Endothelial cell of umbilical vein (primary cell): Measurements from ENCODE around the gene YARS1. TPM values are rescaled to one million over a fixed set of nuclear protein-coding genes. Genes with fewer than 3 reads are reported as not detected.

Experiments used
- BruUV-seq: library from RNA; stranded (reverse); fragments of 400-500 nt; replicated peaks from 2 replicates; lab custom pipeline; 2021; lab: Mats Ljungman, UMichigan
- CTCF ChIA-PET: fragments of 300-600, 350-600 bp; sonication (Branson Sonifier 250); formaldehyde crosslinking; loops from one replicate; lab custom pipeline; 2021; ENCODE audit warnings: antibody characterized with exemption, inconsistent platforms; lab: Charles Lee
- POLR2A ChIA-PET: fragments of 300-600, 350-600 bp; sonication (Branson Sonifier 250); formaldehyde crosslinking; loops from one replicate; lab custom pipeline; 2021; ENCODE audit warnings: antibody characterized with exemption, inconsistent platforms; lab: Charles Lee
- DNase-seq: peaks from one replicate; pipeline ENCODE4 v3.0.0-alpha.2; 2011; ENCODE audit warnings: low read depth, low spot score
- FAIRE-seq: peaks from 2 replicates; lab custom pipeline; 2011; peaks lifted over from hg19 to GRCh38; lab: Jason Lieb, UNC
- H2AFZ ChIP-seq: 2 replicates; pipeline ENCODE4 v1.6.0; 2012; ENCODE audit warnings: low read depth, low read length, control low read depth, inconsistent platforms
- H3K27ac ChIP-seq: 2 replicates; pipeline ENCODE4 v1.5.1; 2011; ENCODE audit warnings: low read depth, mild to moderate bottlenecking, control low read depth, low read length, moderate library complexity; ENCODE audit not compliant: insufficient read depth
- H3K27me3 ChIP-seq, 2 experiments: 2 replicates each; pipeline versions ENCODE4 v1.6.0 to v1.6.1; 2011; ENCODE audit warnings: low read length in 2 of 2, mixed read lengths in 1 of 2; ENCODE audit not compliant: control insufficient read depth in 2 of 2, insufficient read depth in 2 of 2
- H3K36me3 ChIP-seq, 2 experiments: 2 replicates in 1 of 2; 3 replicates in 1 of 2; pipeline ENCODE4 v1.5.1; 2011; ENCODE audit warnings: low read length in 2 of 2, mild to moderate bottlenecking in 1 of 2, moderate library complexity in 1 of 2; ENCODE audit not compliant: control insufficient read depth in 2 of 2, insufficient read depth in 2 of 2; ENCODE audit errors: extremely low read depth in 1 of 2
- H3K4me1 ChIP-seq: 3 replicates; pipeline ENCODE4 v1.5.1; 2011; ENCODE audit warnings: mild to moderate bottlenecking, low read length; ENCODE audit not compliant: control insufficient read depth, insufficient read depth; ENCODE audit errors: extremely low read depth
- H3K4me2 ChIP-seq: 2 replicates; pipeline ENCODE4 v1.6.1; 2011; ENCODE audit warnings: low read length, control low read depth, mixed read lengths; ENCODE audit not compliant: insufficient read depth
- H3K4me3 ChIP-seq, 3 experiments: fragments of 200-600 bp in 1 of 3; sonication (generic), shearing (Covaris generic) in 1 of 3; replicated peaks in 1 of 3; 2 replicates each; pipeline ENCODE4 v1.5.1; 2011 to 2016; ENCODE audit warnings: control low read depth in 3 of 3, low read length in 3 of 3, mild to moderate bottlenecking in 2 of 3, inconsistent platforms in 1 of 3, low read depth in 1 of 3, moderate library complexity in 1 of 3; ENCODE audit not compliant: insufficient read depth in 1 of 3
- H3K79me2 ChIP-seq: 2 replicates; pipeline ENCODE4 v1.6.0; 2012; ENCODE audit warnings: low read length, inconsistent platforms; ENCODE audit not compliant: control insufficient read depth, insufficient read depth
- H3K9ac ChIP-seq: replicated peaks from 2 replicates; pipeline ENCODE3; 2011; ENCODE audit warnings: low read length, control low read depth; ENCODE audit not compliant: insufficient read depth; ENCODE audit errors: extremely low read depth
- H3K9me1 ChIP-seq: replicated peaks from 3 replicates; pipeline ENCODE4 v1.6.0; 2011; ENCODE audit warnings: mild to moderate bottlenecking, low read length; ENCODE audit not compliant: control insufficient read depth, insufficient read depth; ENCODE audit errors: extremely low read depth
- H3K9me3 ChIP-seq: replicated peaks from 2 replicates; pipeline ENCODE4 v1.5.1; 2012; ENCODE audit warnings: low read length, inconsistent platforms; ENCODE audit not compliant: control insufficient read depth, insufficient read depth
- H4K20me1 ChIP-seq: replicated peaks from 2 replicates; pipeline ENCODE3; 2011; ENCODE audit warnings: mild to moderate bottlenecking, low read length; ENCODE audit not compliant: control insufficient read depth, insufficient read depth; ENCODE audit errors: extremely low read depth
- EZH2 ChIP-seq: IDR thresholded peaks from 2 replicates; pipeline ENCODE4 v1.6.1; 2012; ENCODE audit warnings: borderline replicate concordance, low read depth, mild to moderate bottlenecking, moderate library complexity, low read length, inconsistent platforms; ENCODE audit not compliant: severe bottlenecking
- FOS ChIP-seq: IDR thresholded peaks from 2 replicates; pipeline ENCODE4 v1.6.1; 2011; ENCODE audit warnings: mild to moderate bottlenecking, low read length, moderate library complexity, borderline replicate concordance; ENCODE audit not compliant: insufficient read depth
- GATA2 ChIP-seq: IDR thresholded peaks from 2 replicates; pipeline ENCODE4 v1.7.0; 2011; ENCODE audit warnings: low read depth, mild to moderate bottlenecking, moderate library complexity, mixed read lengths, low read length; ENCODE audit not compliant: insufficient read length, insufficient read depth
- JUN ChIP-seq: IDR thresholded peaks from 2 replicates; pipeline ENCODE4 v1.6.1; 2011; ENCODE audit warnings: borderline replicate concordance, low read depth; ENCODE audit not compliant: insufficient read length, insufficient read depth
- MYC ChIP-seq: IDR thresholded peaks from one replicate; pipeline ENCODE4 v1.6.1; 2011; ENCODE audit warnings: mild to moderate bottlenecking, low read depth, low read length
- POLR2A ChIP-seq: IDR thresholded peaks from 2 replicates; pipeline ENCODE4 v1.6.1; 2012; ENCODE audit warnings: low read depth, mild to moderate bottlenecking, control low read depth, low read length
- POLR2AphosphoS5 ChIP-seq: IDR thresholded peaks from 2 replicates; pipeline ENCODE4 v1.6.1; 2012; ENCODE audit warnings: low read depth, mild to moderate bottlenecking, control low read depth, low read length, moderate library complexity; ENCODE audit not compliant: insufficient read depth
- dilution Hi-C: fragments of 300-500 bp; cut with MboI; formaldehyde crosslinking; loops from one replicate; pipeline ENCODE4 v1.15.0; 2019; ENCODE audit warnings: low sequenced_read_pairs; ENCODE audit not compliant: extremely low pct_ligation_motif_present
- intact Hi-C: fragments of 100-400 bp; cut with micrococcal nuclease; formaldehyde crosslinking; loops from one replicate; pipeline ENCODE4 v1.10.0; 2022
- polyA plus RNA-seq, 4 experiments: library from polyadenylated mRNA; depleted of rRNA in 3 of 4; stranded (reverse) in 3 of 4; unstranded in 1 of 4; fragments of >200 nt; gene quantifications; 2 replicates each; pipeline versions ENCODE4 v1.2.1 to v1.2.3, GENCODE V29; 2011 to 2012; ENCODE audit warnings: missing spikeins in 1 of 4
- total RNA-seq: library from RNA; stranded (reverse); gene quantifications from 2 replicates; pipeline ENCODE4 v1.2.3, GENCODE V29; 2021
- TF ChIP-seq, protein P1 (sequence below): IDR thresholded peaks from 2 replicates; pipeline ENCODE4 v1.6.1; 2011; ENCODE audit not compliant: insufficient read depth, insufficient read length
- TF ChIP-seq, protein P2 (sequence below), 2 donors: IDR thresholded peaks; 1 replicate in 1 of 2; 2 replicates in 1 of 2; pipeline ENCODE4 v1.5.1; 2011; ENCODE audit warnings: low read length in 2 of 2, mild to moderate bottlenecking in 2 of 2, moderate library complexity in 2 of 2, control low read depth in 1 of 2, inconsistent platforms in 1 of 2, low read depth in 1 of 2; ENCODE audit not compliant: insufficient read depth in 1 of 2; ENCODE audit errors: extremely low read depth in 1 of 2

Gene YARS1
- total and polyA plus RNA-seq, 2 donors (not counting 3 experiments of a cell fraction or from before 2014, with no cell fraction given) = 38.2 to 144 TPM

DNA sequence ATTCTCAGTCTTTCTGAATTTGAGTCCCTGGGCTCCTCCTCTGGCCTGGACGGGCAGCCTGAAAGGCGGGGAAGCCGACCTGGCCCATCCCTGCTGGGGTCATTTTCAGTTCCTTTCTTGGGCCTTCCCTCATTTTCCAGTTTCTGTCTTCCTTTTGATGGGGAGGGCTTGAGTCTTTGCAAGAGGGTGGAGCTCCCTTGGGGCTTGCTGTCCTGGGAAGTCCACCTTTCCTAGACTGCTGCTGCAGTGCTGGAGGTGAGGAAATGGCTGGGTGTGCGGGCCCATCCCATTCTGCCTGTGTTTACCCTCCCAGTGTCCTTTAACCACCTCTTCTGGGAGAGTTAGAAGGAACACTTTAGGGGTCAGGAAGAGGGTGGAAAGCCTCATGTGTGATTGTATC is 74.2 kb downstream of the YARS1 start:
- H3K79me2 ChIP-seq = no peaks in the 10 kb centered on the region

More for the DNA sequence above, 74.2 kb downstream of the YARS1 start:
- Histone ChIP-seq H3K4me3 (peak overlapping the region in 2 of 3 experiments; percentile 13 to 64), H2AFZ (no peak overlapping the region), H4K20me1 (no peaks in the 10 kb centered on the region), H3K27ac (no peak overlapping the region), H3K36me3 (no peaks in the 10 kb centered on the region), H3K4me1 (peaks cover 16% of the 10 kb centered on the region), H3K9me3 (no peaks in the 10 kb centered on the region), H3K9me1 (no peaks in the 10 kb centered on the region), H3K9ac (no peak overlapping the region), H3K4me2 (peak overlapping the region; percentile 45), H3K27me3 (no peaks in the 10 kb centered on the region)
- DNase-seq (no peak), FAIRE-seq (peak; percentile 63)
- ChIA-PET POLR2A (interaction anchor here (0.9 kb wide), 1 partner anchor 31 kb away, joined by 3 read pairs; no protein-coding TSS in a partner anchor), CTCF (interaction anchor here (1.0 to 2.1 kb wide), 7 partner anchors 14 to 37 kb away, joined by 3 to 22 read pairs (median 5); no protein-coding TSS in a partner anchor)
- TF ChIP-seq, protein P1, sequence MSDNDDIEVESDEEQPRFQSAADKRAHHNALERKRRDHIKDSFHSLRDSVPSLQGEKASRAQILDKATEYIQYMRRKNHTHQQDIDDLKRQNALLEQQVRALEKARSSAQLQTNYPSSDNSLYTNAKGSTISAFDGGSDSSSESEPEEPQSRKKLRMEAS = no peak
- TF ChIP-seq MYC (no peak), POLR2A (no peak), GATA2 (no peak), FOS (no peak), EZH2 (no peak), JUN (no peak), POLR2AphosphoS5 (no peak)
- TF ChIP-seq, protein P2, sequence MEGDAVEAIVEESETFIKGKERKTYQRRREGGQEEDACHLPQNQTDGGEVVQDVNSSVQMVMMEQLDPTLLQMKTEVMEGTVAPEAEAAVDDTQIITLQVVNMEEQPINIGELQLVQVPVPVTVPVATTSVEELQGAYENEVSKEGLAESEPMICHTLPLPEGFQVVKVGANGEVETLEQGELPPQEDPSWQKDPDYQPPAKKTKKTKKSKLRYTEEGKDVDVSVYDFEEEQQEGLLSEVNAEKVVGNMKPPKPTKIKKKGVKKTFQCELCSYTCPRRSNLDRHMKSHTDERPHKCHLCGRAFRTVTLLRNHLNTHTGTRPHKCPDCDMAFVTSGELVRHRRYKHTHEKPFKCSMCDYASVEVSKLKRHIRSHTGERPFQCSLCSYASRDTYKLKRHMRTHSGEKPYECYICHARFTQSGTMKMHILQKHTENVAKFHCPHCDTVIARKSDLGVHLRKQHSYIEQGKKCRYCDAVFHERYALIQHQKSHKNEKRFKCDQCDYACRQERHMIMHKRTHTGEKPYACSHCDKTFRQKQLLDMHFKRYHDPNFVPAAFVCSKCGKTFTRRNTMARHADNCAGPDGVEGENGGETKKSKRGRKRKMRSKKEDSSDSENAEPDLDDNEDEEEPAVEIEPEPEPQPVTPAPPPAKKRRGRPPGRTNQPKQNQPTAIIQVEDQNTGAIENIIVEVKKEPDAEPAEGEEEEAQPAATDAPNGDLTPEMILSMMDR (IDR thresholded peaks at IDR 0.05; ENCODE audit: extremely low read depth in 1 of 2, insufficient read depth in 1 of 2, low read depth in 1 of 2, low read length in 2 of 2) = no peak
- no TSS peak for BruUV-seq
- intact Hi-C loops (loop anchor here (2.0 kb wide), 2 partner anchors 18 to 32 kb away; no protein-coding TSS in a partner anchor), dilution Hi-C loops (no loop called here)
